ENCODE data around the gene SERPINC1. TPM values are rescaled to one million over a fixed set of nuclear protein-coding genes. Genes with fewer than 3 reads are reported as not detected.

SERPINC1 gene
- total and polyA plus RNA-seq, 3 donors from 2014 or later: 0.24 to 0.93 (median 0.75) TPM

DNA sequence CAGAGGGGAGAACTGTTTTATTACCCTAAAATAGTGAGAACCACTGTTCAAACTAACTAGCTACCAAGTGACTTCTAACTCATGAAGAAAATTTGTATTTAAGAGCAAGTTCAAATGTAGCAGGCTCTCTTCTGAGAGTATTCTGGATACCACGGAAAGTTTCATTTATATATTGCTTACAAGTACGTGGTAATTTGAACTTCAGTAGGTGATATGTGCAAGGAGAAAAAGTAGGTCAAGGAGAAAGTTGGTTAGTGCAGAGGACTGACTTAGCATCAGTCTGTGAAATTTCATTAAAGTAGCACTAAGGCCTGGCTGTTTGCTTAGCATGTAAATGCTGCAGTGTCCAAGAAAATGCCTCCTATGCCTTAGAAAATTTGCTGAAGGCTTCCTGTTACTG, 16.7 kb downstream of the SERPINC1 start:
- Histone ChIP-seq H3K4me3 (no peak overlapping the region), H3K9me3 (no peaks in the 10 kb centered on the region), H3K4me1 (no peaks in the 10 kb centered on the region), H3K27ac (no peak overlapping the region), H3K27me3 (no peaks in the 10 kb centered on the region), H3K36me3 (ENCODE audit: low read depth, missing control alignments) (no peaks in the 10 kb centered on the region)
- intact Hi-C loops (cut with DNase I; ENCODE audit: low total_unique reads): no loop called here
- no peak for TF ChIP-seq POLR2A (IDR thresholded peaks at IDR 0.05)
- TF ChIP-seq, protein P1, sequence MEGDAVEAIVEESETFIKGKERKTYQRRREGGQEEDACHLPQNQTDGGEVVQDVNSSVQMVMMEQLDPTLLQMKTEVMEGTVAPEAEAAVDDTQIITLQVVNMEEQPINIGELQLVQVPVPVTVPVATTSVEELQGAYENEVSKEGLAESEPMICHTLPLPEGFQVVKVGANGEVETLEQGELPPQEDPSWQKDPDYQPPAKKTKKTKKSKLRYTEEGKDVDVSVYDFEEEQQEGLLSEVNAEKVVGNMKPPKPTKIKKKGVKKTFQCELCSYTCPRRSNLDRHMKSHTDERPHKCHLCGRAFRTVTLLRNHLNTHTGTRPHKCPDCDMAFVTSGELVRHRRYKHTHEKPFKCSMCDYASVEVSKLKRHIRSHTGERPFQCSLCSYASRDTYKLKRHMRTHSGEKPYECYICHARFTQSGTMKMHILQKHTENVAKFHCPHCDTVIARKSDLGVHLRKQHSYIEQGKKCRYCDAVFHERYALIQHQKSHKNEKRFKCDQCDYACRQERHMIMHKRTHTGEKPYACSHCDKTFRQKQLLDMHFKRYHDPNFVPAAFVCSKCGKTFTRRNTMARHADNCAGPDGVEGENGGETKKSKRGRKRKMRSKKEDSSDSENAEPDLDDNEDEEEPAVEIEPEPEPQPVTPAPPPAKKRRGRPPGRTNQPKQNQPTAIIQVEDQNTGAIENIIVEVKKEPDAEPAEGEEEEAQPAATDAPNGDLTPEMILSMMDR (IDR thresholded peaks at IDR 0.05): no peak
- DNase-seq: no peak
- 20 to 43% methylated on average over 2 of the region's 2 CpGs for WGBS, 2 donors

DNA sequence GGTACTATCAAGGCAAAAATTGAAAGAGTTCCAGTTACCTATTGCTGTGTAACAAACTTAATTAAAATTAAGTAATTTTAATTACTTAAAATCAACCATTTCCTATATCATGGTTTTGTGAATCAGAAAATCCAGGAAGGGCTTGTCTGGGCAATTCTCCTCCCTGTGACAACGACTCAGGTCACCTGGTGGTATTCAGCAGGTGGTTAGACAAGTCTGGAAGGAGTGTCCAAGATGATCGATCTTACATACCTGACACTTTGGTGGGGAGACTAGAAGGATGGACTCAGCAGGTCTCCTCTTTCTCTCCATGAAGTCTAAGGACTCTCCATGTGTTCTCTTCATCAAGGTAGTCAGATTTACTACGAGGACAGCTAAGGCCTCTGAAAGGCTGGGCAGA, 22.9 kb downstream of the SERPINC1 start:
- H3K27me3 ChIP-seq: no peaks in the 10 kb centered on the region
- no peak overlapping the region for H3K4me3 ChIP-seq
- no peak overlapping the region for H3K27ac ChIP-seq
- intact Hi-C loops (cut with DNase I; ENCODE audit: low total_unique reads): no loop called here
- TF ChIP-seq POLR2A (IDR thresholded peaks at IDR 0.05): no peak
- TF ChIP-seq, protein P1 (IDR thresholded peaks at IDR 0.05): no peak
- DNase-seq: no peak
- WGBS, 2 donors: 88 to 98% methylated on average over 3 of the region's 3 CpGs
- no peaks in the 10 kb centered on the region for H3K36me3 ChIP-seq (ENCODE audit: low read depth, missing control alignments)
- H3K9me3 ChIP-seq: no peaks in the 10 kb centered on the region
- H3K4me1 ChIP-seq: no peaks in the 10 kb centered on the region

GRCh38 chr1:173893611-173894010, 23.5 kb downstream of the SERPINC1 start:
- Histone ChIP-seq H3K27me3 (no peaks in the 10 kb centered on the region), H3K4me1 (no peaks in the 10 kb centered on the region), H3K36me3 (ENCODE audit: low read depth, missing control alignments) (no peaks in the 10 kb centered on the region), H3K9me3 (no peaks in the 10 kb centered on the region), H3K27ac (no peak overlapping the region), H3K4me3 (no peak overlapping the region)
- intact Hi-C loops (cut with DNase I; ENCODE audit: low total_unique reads): no loop called here
- TF ChIP-seq, protein P1 (IDR thresholded peaks at IDR 0.05): no peak
- TF ChIP-seq POLR2A (IDR thresholded peaks at IDR 0.05): no peak
- WGBS, 2 donors: 92 to 96% methylated on average over 1 of the region's 1 CpG
- no peak for DNase-seq

DNA sequence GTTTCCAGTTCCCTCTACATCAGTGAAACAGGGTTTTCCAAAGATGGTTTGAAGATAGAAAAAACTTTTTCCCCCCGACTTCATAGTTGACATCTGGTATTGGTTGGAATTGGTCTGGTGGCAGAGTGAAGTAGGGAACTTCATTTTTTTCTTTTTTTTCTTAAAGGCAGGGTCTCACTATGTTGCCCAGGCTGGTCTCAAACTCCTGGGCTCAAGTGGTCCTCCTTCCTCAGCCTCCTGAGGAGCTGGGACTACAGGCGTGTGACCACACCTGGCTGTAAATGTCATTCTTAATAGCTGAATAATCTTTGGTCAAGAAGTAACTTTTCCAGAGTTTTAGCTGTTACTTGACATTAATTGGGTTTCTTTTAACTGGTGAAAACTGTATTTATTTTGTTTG, 27.2 kb downstream of the SERPINC1 start:
- Histone ChIP-seq H3K27ac (no peak overlapping the region), H3K36me3 (ENCODE audit: low read depth, missing control alignments) (no peaks in the 10 kb centered on the region), H3K4me1 (no peaks in the 10 kb centered on the region), H3K27me3 (no peaks in the 10 kb centered on the region), H3K4me3 (no peak overlapping the region), H3K9me3 (no peaks in the 10 kb centered on the region)
- WGBS, 2 donors: 97 to 98% methylated on average over 2 of the region's 2 CpGs
- intact Hi-C loops (cut with DNase I; ENCODE audit: low total_unique reads): no loop called here
- no peak for DNase-seq
- no peak for TF ChIP-seq POLR2A (IDR thresholded peaks at IDR 0.05)
- TF ChIP-seq, protein P1 (IDR thresholded peaks at IDR 0.05): no peak

DNA sequence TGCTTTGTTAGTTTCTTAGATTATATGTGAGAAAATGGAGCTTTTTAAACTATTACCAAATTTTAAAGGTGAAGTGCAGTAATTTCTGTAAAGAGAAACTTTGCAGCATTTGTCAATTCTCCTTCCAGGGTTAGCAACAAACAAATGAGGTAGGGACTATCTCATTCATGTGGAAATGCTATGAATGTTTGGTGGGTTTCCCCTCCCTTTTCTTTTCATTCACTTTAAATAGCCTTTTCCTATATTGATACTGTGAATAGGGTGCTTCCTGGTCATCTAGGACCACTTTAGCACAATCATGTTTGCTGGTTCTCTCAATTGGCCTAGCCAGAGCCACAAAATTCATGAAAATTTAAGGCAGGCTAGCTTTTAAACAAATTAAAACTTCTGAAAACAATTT, 28.4 kb downstream of the SERPINC1 start:
- TF ChIP-seq, protein P1 (IDR thresholded peaks at IDR 0.05): no peak
- no peak for TF ChIP-seq POLR2A (IDR thresholded peaks at IDR 0.05)
- Histone ChIP-seq H3K36me3 (ENCODE audit: low read depth, missing control alignments) (no peaks in the 10 kb centered on the region), H3K27ac (no peak overlapping the region), H3K4me3 (no peak overlapping the region), H3K4me1 (no peaks in the 10 kb centered on the region), H3K9me3 (no peaks in the 10 kb centered on the region), H3K27me3 (no peaks in the 10 kb centered on the region)
- intact Hi-C loops (cut with DNase I; ENCODE audit: low total_unique reads): no loop called here
- DNase-seq: no peak
